ENCODE results near the gene EFEMP1. TPM values are rescaled to one million over a fixed set of nuclear protein-coding genes. Genes with fewer than 3 reads are reported as not detected.

The EFEMP1 gene
- 897 and 2,350 TPM in 2 replicates for total RNA-seq

DNA sequence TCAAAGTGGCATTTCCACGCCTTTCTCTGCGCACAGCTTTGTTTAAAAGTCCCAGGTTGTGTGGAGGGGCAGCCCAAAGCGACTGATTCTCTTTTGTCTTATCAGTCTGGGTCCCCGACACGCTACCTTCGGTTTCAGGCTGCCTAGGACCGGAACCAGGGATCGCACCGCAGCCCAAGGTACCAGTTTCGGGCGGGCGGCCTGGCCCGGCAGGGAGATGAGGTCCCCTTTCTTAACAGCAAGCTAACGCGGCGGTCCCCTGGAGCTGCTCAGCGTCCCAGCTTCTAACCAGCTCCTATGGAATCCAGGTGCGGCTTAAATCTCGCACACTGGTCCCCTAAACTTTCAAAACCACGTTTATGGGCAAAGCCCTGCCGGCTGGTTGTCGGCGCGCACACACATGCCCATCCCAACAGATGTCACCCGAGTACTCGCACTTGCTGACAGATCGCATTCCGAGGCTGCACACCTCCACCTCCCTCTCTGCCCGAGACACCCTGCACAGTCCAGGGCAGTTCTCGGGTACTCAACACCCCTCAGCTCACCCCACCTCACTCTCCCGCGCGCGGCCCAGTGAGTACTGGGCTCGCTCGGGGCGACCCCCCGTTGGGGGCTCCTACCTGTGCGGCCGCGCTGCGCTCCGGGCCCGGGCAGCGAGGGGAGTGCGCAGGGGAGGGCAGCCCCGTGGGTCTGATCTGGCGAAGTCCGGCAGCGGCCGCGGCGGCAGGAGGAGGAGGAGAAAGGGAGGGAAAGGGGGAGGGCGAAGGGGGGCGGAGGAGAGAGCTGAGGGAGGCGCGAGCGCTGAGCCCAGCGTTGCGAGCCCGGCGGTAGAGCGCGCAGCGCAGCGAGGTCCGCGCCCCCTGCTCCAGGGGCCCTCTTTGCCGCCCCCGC lies at the start of gene EFEMP1:
Gene EFEMP1 (minus strand): TSS at position 692 of the 891 bp plus-strand sequence. CDS start 1,342 bp downstream, outside the sequence.

Other genes starting within 250 kb of the EFEMP1 start
- gene PNPT1, start 229.9 kb downstream of the EFEMP1 start, total RNA-seq, result 9.5 and 17.3 TPM in 2 replicates

Data from pericardium fibroblast (primary cell).